ENCODE results near the gene ITGA6. TPM values are rescaled to one million over a fixed set of nuclear protein-coding genes. Genes with fewer than 3 reads are reported as not detected.

ITGA6 gene
- total RNA-seq = 10 to 100 TPM; 61.7 to 79.5 TPM
- total RNA-seq = 98.5 to 181 reads per million in 2 donors

GRCh38 chr2:172427256-172427989 lies at the start of gene ITGA6:
Gene ITGA6 (plus strand): TSS chr2:172427586.
- peak; percentile 75 for ATAC-seq
- Mint-ChIP-seq H3K4me1 (peaks cover 39% of the 10 kb centered on the region), H3K4me3 (peak within 1 kb of the TSS; percentile 90), H3K27ac (peak within 1 kb of the TSS; percentile 85), H3K36me3 (ENCODE audit: low read depth) (no peaks in the 10 kb centered on the region), H3K27me3 (no peaks in the 10 kb centered on the region)
- H3K9me3 ChIP-seq (ENCODE audit: control insufficient read depth, low read length, poor library complexity, severe bottlenecking) = no peaks in the 10 kb centered on the region
- peak; percentile 44 to 72 (median 72) for DNase-seq

GRCh38 chr2:172380436-172381274 lies 46.7 kb upstream of the ITGA6 start:
- Mint-ChIP-seq H3K27ac (peak overlapping the region; percentile 69), H3K4me1 (peaks cover 2% of the 10 kb centered on the region), H3K27me3 (peaks cover 18% of the 10 kb centered on the region), H3K4me3 (no peak overlapping the region), H3K36me3 (ENCODE audit: low read depth) (peaks cover 4% of the 10 kb centered on the region)
- DNase-seq (no peak), ATAC-seq (no peak)
- no peaks in the 10 kb centered on the region for H3K9me3 ChIP-seq (ENCODE audit: control insufficient read depth, low read length, poor library complexity, severe bottlenecking)

- peaks cover 4% of the 10 kb centered on the region for H3K36me3 Mint-ChIP-seq (ENCODE audit: low read depth)
- peak overlapping the region; percentile 69 for H3K27ac Mint-ChIP-seq
- no peak overlapping the region for H3K4me3 Mint-ChIP-seq
- peaks cover 14% of the 10 kb centered on the region for H3K27me3 Mint-ChIP-seq
- H3K4me1 Mint-ChIP-seq = peaks cover 2% of the 10 kb centered on the region
- no peak for ATAC-seq
- DNase-seq = no peak
- no peaks in the 10 kb centered on the region for H3K9me3 ChIP-seq (ENCODE audit: control insufficient read depth, low read length, poor library complexity, severe bottlenecking)
These were observed 45.9 kb upstream of the ITGA6 start for GRCh38 chr2:172381275-172382027.

GRCh38 chr2:172387361-172387760 lies 40.0 kb upstream of the ITGA6 start:
- ATAC-seq (no peak), DNase-seq (no peak)
- Mint-ChIP-seq H3K4me1 (no peaks in the 10 kb centered on the region), H3K27ac (no peak overlapping the region), H3K27me3 (peaks cover 15% of the 10 kb centered on the region), H3K4me3 (no peak overlapping the region), H3K36me3 (ENCODE audit: low read depth) (no peaks in the 10 kb centered on the region)
- no peaks in the 10 kb centered on the region for H3K9me3 ChIP-seq (ENCODE audit: control insufficient read depth, low read length, poor library complexity, severe bottlenecking)

GRCh38 chr2:172389685-172390339 lies 37.6 kb upstream of the ITGA6 start:
- no peak for ATAC-seq

GRCh38 chr2:172394002-172394401 lies 33.4 kb upstream of the ITGA6 start:
- no peak for DNase-seq
- Mint-ChIP-seq H3K27me3 (no peaks in the 10 kb centered on the region), H3K36me3 (ENCODE audit: low read depth) (no peaks in the 10 kb centered on the region)

More at GRCh38 chr2:172389685-172390339, 37.6 kb upstream of the ITGA6 start:
- Mint-ChIP-seq H3K27ac (no peak overlapping the region), H3K36me3 (ENCODE audit: low read depth) (no peaks in the 10 kb centered on the region), H3K27me3 (peaks cover 15% of the 10 kb centered on the region), H3K4me1 (no peaks in the 10 kb centered on the region), H3K4me3 (no peak overlapping the region)
- no peak for DNase-seq
- H3K9me3 ChIP-seq (ENCODE audit: control insufficient read depth, low read length, poor library complexity, severe bottlenecking) = no peaks in the 10 kb centered on the region

GRCh38 chr2:172395503-172395902 lies 31.9 kb upstream of the ITGA6 start:
- H3K4me1 Mint-ChIP-seq = peaks cover 4% of the 10 kb centered on the region
- H3K27me3 Mint-ChIP-seq = peaks cover 8% of the 10 kb centered on the region
- H3K4me3 Mint-ChIP-seq = no peak overlapping the region
- H3K9me3 ChIP-seq (ENCODE audit: control insufficient read depth, low read length, poor library complexity, severe bottlenecking) = no peaks in the 10 kb centered on the region
- no peak overlapping the region for H3K27ac Mint-ChIP-seq
- DNase-seq (no peak), ATAC-seq (no peak)
- H3K36me3 Mint-ChIP-seq (ENCODE audit: low read depth) = no peaks in the 10 kb centered on the region

More at GRCh38 chr2:172394002-172394401, 33.4 kb upstream of the ITGA6 start:
- no peak overlapping the region for H3K27ac Mint-ChIP-seq
- peaks cover 4% of the 10 kb centered on the region for H3K4me1 Mint-ChIP-seq
- no peak for ATAC-seq
- H3K4me3 Mint-ChIP-seq = no peak overlapping the region
- no peaks in the 10 kb centered on the region for H3K9me3 ChIP-seq (ENCODE audit: control insufficient read depth, low read length, poor library complexity, severe bottlenecking)

DNA sequence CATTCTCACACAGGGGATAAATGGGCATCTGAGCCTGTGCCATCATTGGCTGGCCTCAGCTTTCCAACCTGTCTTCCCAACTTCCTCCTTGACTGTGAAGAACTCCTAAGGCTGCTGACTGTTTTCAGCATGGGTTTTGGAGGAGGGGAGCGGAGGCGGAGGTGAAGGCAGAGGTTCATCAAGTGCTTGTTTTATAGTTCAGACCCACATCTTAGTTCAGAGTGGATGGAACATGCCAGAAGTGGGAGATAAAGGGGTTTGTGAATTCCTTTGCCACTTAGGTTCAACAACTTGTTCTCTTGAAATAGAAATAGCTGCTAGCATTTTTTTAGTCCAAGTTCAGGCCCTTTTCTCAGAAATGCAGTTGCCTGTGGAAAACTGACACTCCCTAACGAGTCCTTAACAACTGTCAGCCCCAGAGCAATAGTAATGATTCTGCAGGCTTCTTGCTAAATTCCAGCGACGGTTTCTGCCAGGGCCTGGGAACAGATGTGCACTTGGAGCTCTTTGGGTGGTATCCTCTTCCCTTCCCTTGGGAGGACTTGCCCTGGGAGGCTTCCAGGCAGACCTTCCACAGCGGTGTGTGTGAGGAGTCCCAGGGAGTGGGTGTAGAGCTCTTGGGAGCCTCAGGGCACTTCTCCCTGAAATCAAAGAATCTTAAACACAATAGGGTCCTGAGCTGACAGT lies 30.1 kb upstream of the ITGA6 start:
- ATAC-seq (no peak), DNase-seq (no peak)
- no peaks in the 10 kb centered on the region for H3K36me3 Mint-ChIP-seq (ENCODE audit: low read depth)
- H3K4me1 Mint-ChIP-seq = peaks cover 6% of the 10 kb centered on the region
- no peaks in the 10 kb centered on the region for H3K9me3 ChIP-seq (ENCODE audit: control insufficient read depth, low read length, poor library complexity, severe bottlenecking)
- peaks cover 12% of the 10 kb centered on the region for H3K27me3 Mint-ChIP-seq
- no peak overlapping the region for H3K4me3 Mint-ChIP-seq
- no peak overlapping the region for H3K27ac Mint-ChIP-seq

DNA sequence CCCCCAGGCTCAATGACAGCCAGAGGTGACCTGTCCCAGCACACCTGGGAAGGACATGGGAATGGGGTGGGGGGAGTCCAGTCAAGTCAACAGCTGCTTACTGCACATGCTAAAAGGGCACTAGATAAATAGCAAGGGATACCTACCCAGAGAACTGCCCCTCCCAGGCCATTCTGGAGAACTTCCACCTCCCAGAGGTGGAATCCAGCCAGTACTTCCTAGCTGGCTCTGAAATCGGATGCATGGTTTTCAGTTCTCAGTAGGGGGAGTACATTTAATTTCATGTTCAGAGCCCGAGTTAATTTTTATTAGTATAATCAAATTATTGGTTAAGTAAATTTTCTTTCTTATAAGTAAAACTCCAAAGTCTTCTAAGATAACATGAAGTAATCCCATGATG lies 28.9 kb upstream of the ITGA6 start:
- Mint-ChIP-seq H3K4me3 (no peak overlapping the region), H3K27me3 (peaks cover 17% of the 10 kb centered on the region), H3K4me1 (peaks cover 6% of the 10 kb centered on the region), H3K36me3 (ENCODE audit: low read depth) (no peaks in the 10 kb centered on the region), H3K27ac (no peak overlapping the region)
- DNase-seq = no peak
- ATAC-seq = no peak
- H3K9me3 ChIP-seq (ENCODE audit: control insufficient read depth, low read length, poor library complexity, severe bottlenecking) = no peaks in the 10 kb centered on the region

- no peak overlapping the region for H3K27ac Mint-ChIP-seq
- H3K9me3 ChIP-seq (ENCODE audit: control insufficient read depth, low read length, poor library complexity, severe bottlenecking) = no peaks in the 10 kb centered on the region
- H3K36me3 Mint-ChIP-seq (ENCODE audit: low read depth) = no peaks in the 10 kb centered on the region
- H3K4me3 Mint-ChIP-seq = no peak overlapping the region
- H3K4me1 Mint-ChIP-seq = peaks cover 6% of the 10 kb centered on the region
- ATAC-seq (no peak), DNase-seq (no peak)
- H3K27me3 Mint-ChIP-seq = peaks cover 23% of the 10 kb centered on the region
These were observed 27.6 kb upstream of the ITGA6 start for GRCh38 chr2:172399765-172400164.

- DNase-seq = no peak
- Mint-ChIP-seq H3K4me3 (no peak overlapping the region), H3K27me3 (peaks cover 23% of the 10 kb centered on the region), H3K36me3 (ENCODE audit: low read depth) (no peaks in the 10 kb centered on the region), H3K27ac (peak overlapping the region; percentile 51), H3K4me1 (peaks cover 2% of the 10 kb centered on the region)
- no peaks in the 10 kb centered on the region for H3K9me3 ChIP-seq (ENCODE audit: control insufficient read depth, low read length, poor library complexity, severe bottlenecking)
- ATAC-seq = no peak
These were observed 25.2 kb upstream of the ITGA6 start for GRCh38 chr2:172402198-172402597.

DNA sequence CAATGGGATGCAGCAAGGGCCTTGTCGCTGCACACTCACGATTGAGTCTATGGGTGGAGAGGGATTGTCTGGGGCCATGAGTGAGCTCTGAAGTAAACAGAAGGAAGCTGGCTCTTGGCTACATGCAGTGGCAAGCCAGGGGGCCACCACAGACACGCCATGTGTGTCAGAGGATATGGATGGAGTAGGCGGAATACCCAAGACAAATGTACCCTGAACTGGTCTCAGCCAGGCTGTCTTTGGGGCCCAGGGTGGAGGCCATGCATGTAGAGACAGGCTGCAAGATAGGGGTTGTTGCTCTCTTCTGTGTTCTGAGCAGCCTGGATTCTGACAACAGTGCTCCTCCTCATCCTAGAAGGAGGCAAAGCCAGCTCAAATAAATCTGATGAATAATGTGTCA lies 24.0 kb upstream of the ITGA6 start:
- no peak for DNase-seq
- no peaks in the 10 kb centered on the region for H3K9me3 ChIP-seq (ENCODE audit: control insufficient read depth, low read length, poor library complexity, severe bottlenecking)
- no peak for ATAC-seq
- Mint-ChIP-seq H3K4me1 (peaks cover 2% of the 10 kb centered on the region), H3K27me3 (peaks cover 23% of the 10 kb centered on the region), H3K27ac (no peak overlapping the region), H3K36me3 (ENCODE audit: low read depth) (no peaks in the 10 kb centered on the region), H3K4me3 (no peak overlapping the region)
